Esophagus muscularis mucosa (tissue), 4 donors: ENCODE data around the gene COQ9. TPM values are rescaled to one million over a fixed set of nuclear protein-coding genes. Genes with fewer than 3 reads are reported as not detected.

Experiments used
- DNase-seq: peaks from one replicate; pipeline ENCODE4 v3.0.0-alpha.2; 2017; ENCODE audit errors: extremely low spot score
- H3K27ac ChIP-seq, 4 donors: fragments of 200-600 bp; sonication (generic); replicated peaks in 1 of 4; 1 replicate in 3 of 4; 2 replicates in 1 of 4; pipeline ENCODE4 v1.5.1; 2016 to 2019; ENCODE audit warnings: mild to moderate bottlenecking in 1 of 4
- H3K27me3 ChIP-seq, 4 donors: fragments of 200-600 bp; sonication (generic); one replicate each; pipeline versions ENCODE4 v1.5.1 to v1.6.0; 2016 to 2019
- H3K36me3 ChIP-seq, 4 donors: fragments of 200-600 bp; sonication (generic); one replicate each; pipeline ENCODE4 v1.5.1; 2016 to 2019
- H3K4me1 ChIP-seq, 4 donors: fragments of 200-600 bp; sonication (generic); one replicate each; pipeline ENCODE4 v1.5.1; 2016 to 2019
- H3K4me3 ChIP-seq, 4 donors: fragments of 200-600 bp; sonication (generic); 1 replicate in 2 of 4; 2 replicates in 2 of 4; pipeline ENCODE4 v1.5.1; 2016 to 2019; ENCODE audit warnings: mild to moderate bottlenecking in 4 of 4, moderate library complexity in 1 of 4
- H3K9me3 ChIP-seq, 4 donors: fragments of 200-600 bp; sonication (generic); 1 replicate in 3 of 4; 2 replicates in 1 of 4; pipeline ENCODE4 v1.5.1; 2016 to 2019
- CTCF ChIP-seq, 3 experiments: fragments of 200-600 bp in 2 of 3; fragments of 450-650 bp in 1 of 3; sonication (generic) in 2 of 3; IDR thresholded peaks; one replicate each; pipeline ENCODE4 v1.5.1; 2017 to 2019; ENCODE audit warnings: antibody characterized with exemption in 3 of 3, mild to moderate bottlenecking in 2 of 3, moderate library complexity in 1 of 3
- EP300 ChIP-seq: sonication (generic); formaldehyde crosslinking; IDR thresholded peaks from one replicate; pipeline ENCODE4 v1.6.1; 2017; ENCODE audit warnings: antibody characterized with exemption
- POLR2A ChIP-seq: fragments of 450-650 bp; IDR thresholded peaks from one replicate; pipeline ENCODE4 v1.6.1; 2017; ENCODE audit warnings: antibody characterized with exemption, moderate library complexity, mild to moderate bottlenecking, low read depth
- POLR2AphosphoS5 ChIP-seq, 2 donors: sonication (generic); formaldehyde crosslinking; IDR thresholded peaks; one replicate each; pipeline ENCODE4 v1.6.1; 2017; ENCODE audit warnings: antibody characterized with exemption in 2 of 2
- WGBS: methylation state at CpG from one replicate; pipeline ENCODE4 v1.1.5; 2018; 5-methylcytosine and 5-hydroxymethylcytosine counted together
- intact Hi-C: fragments of 100-400 bp; cut with DNase I; formaldehyde crosslinking; loops from one replicate; pipeline ENCODE4 v1.15.1; 2023
- total RNA-seq, 4 donors: library from RNA; depleted of rRNA; stranded (reverse); fragments of >200 nt; gene quantifications; one replicate each; pipeline versions ENCODE4 v1.1.0 to v1.2.1, GENCODE V29; 2016

The COQ9 gene
- total RNA-seq, 4 donors from 2014 or later = 77.2 to 115 (median 93.3) TPM

- no peaks in the 10 kb centered on the region for H3K9me3 ChIP-seq
- intact Hi-C loops = no loop called here
- no peak for DNase-seq
- H3K27me3 ChIP-seq = no peaks in the 10 kb centered on the region
- 85% methylated on average over 12 of the region's 12 CpGs for WGBS
- H3K27ac ChIP-seq = no peak overlapping the region
- H3K4me3 ChIP-seq = no peak overlapping the region
- H3K4me1 ChIP-seq = no peaks in the 10 kb centered on the region
- no peaks in the 10 kb centered on the region for H3K36me3 ChIP-seq
- no peak for TF ChIP-seq POLR2A
- TF ChIP-seq EP300 = no peak
- TF ChIP-seq CTCF (IDR thresholded peaks at IDR 0.05) = no peak
- no peak for TF ChIP-seq POLR2AphosphoS5 (IDR thresholded peaks at IDR 0.05)
Observed at GRCh38 chr16:57502048-57502775, 54.9 kb downstream of the COQ9 start.

GRCh38 chr16:57503366-57503765 lies 56.1 kb downstream of the COQ9 start:
- intact Hi-C loops = no loop called here
- WGBS = 67% methylated on average over 15 of the region's 15 CpGs
- DNase-seq = no peak

GRCh38 chr16:57504001-57504400 lies 56.7 kb downstream of the COQ9 start:
- Histone ChIP-seq H3K27ac (no peak overlapping the region), H3K27me3 (peaks cover 0 to 6% (median 0%) of the 10 kb centered on the region in 4 donors), H3K4me1 (no peaks in the 10 kb centered on the region), H3K36me3 (no peaks in the 10 kb centered on the region), H3K9me3 (no peaks in the 10 kb centered on the region), H3K4me3 (no peak overlapping the region)
- TF ChIP-seq CTCF (IDR thresholded peaks at IDR 0.05) = no peak
- no peak for TF ChIP-seq EP300
- TF ChIP-seq POLR2A = no peak
- TF ChIP-seq POLR2AphosphoS5 (IDR thresholded peaks at IDR 0.05) = no peak
- 85% methylated on average over 6 of the region's 6 CpGs for WGBS
- DNase-seq = no peak
- intact Hi-C loops = no loop called here

More at GRCh38 chr16:57503366-57503765, 56.1 kb downstream of the COQ9 start:
- Histone ChIP-seq H3K27me3 (no peaks in the 10 kb centered on the region), H3K27ac (no peak overlapping the region), H3K9me3 (no peaks in the 10 kb centered on the region), H3K4me3 (no peak overlapping the region), H3K4me1 (no peaks in the 10 kb centered on the region), H3K36me3 (no peaks in the 10 kb centered on the region)
- TF ChIP-seq EP300 (no peak), POLR2AphosphoS5 (IDR thresholded peaks at IDR 0.05) (no peak), POLR2A (no peak), CTCF (IDR thresholded peaks at IDR 0.05) (no peak)

- intact Hi-C loops = no loop called here
- no peak overlapping the region for H3K4me3 ChIP-seq
- no peak overlapping the region for H3K27ac ChIP-seq
- no peaks in the 10 kb centered on the region for H3K4me1 ChIP-seq
- DNase-seq = no peak
- H3K27me3 ChIP-seq = peaks cover 0 to 7% (median 0%) of the 10 kb centered on the region in 4 donors
- WGBS = 86% methylated on average over 5 of the region's 5 CpGs
- H3K9me3 ChIP-seq = no peaks in the 10 kb centered on the region
- H3K36me3 ChIP-seq = no peaks in the 10 kb centered on the region
- no peak for TF ChIP-seq POLR2AphosphoS5 (IDR thresholded peaks at IDR 0.05)
- no peak for TF ChIP-seq POLR2A
- TF ChIP-seq EP300 = no peak
- TF ChIP-seq CTCF (IDR thresholded peaks at IDR 0.05) = no peak
Observed at GRCh38 chr16:57504491-57504890, 57.2 kb downstream of the COQ9 start.

- Histone ChIP-seq H3K27ac (no peak overlapping the region), H3K27me3 (peaks cover 0 to 7% (median 0%) of the 10 kb centered on the region in 4 donors), H3K4me3 (no peak overlapping the region), H3K9me3 (no peaks in the 10 kb centered on the region), H3K36me3 (no peaks in the 10 kb centered on the region), H3K4me1 (peaks cover 0 to 6% (median 3%) of the 10 kb centered on the region in 4 donors)
- 82% methylated on average over 6 of the region's 6 CpGs for WGBS
- intact Hi-C loops = no loop called here
- TF ChIP-seq POLR2AphosphoS5 (IDR thresholded peaks at IDR 0.05) (no peak), CTCF (IDR thresholded peaks at IDR 0.05) (no peak), POLR2A (no peak), EP300 (no peak)
- no peak for DNase-seq
Observed at GRCh38 chr16:57505169-57505568, 57.9 kb downstream of the COQ9 start.
